IMR-90 (cell line): ENCODE results near the gene DPYSL3. TPM values are rescaled to one million over a fixed set of nuclear protein-coding genes. Genes with fewer than 3 reads are reported as not detected.

Experiments used
- ATAC-seq: fragments of 200-7000 bp; cut with Tn5 transposase; 2 replicates; pipeline ENCODE4 v1.9.1; 2020; ENCODE audit warnings: low read depth, mild to moderate bottlenecking, moderate library complexity
- BruUV-seq: library from RNA; stranded (reverse); fragments of 400-500 nt; replicated peaks from 2 replicates; lab custom pipeline; 2021; lab: Mats Ljungman, UMichigan
- CTCF ChIA-PET: fragments of 300-600 bp; formaldehyde crosslinking; extraction: SDS; loops from one replicate; lab custom pipeline; 2021; ENCODE audit warnings: antibody characterized with exemption; lab: Yijun Ruan, JAX
- POLR2A ChIA-PET: fragments of 300-600 bp; sonication (Branson Sonifier 250); formaldehyde crosslinking; loops from one replicate; lab custom pipeline; 2022; ENCODE audit warnings: antibody characterized with exemption; ENCODE audit not compliant: unreplicated experiment; lab: Charles Lee
- DNase-seq: peaks from one replicate; pipeline ENCODE4 v3.0.0; 2013
- H2AFZ ChIP-seq: replicated peaks from 2 replicates; pipeline ENCODE3; 2013; ENCODE audit warnings: low read length, mild to moderate bottlenecking; ENCODE audit not compliant: poor library complexity
- H2AK5ac ChIP-seq: 2 replicates; pipeline ENCODE4 v1.6.1; 2013; ENCODE audit warnings: low read depth, low read length, inconsistent platforms
- H2AK9ac ChIP-seq: replicated peaks from 2 replicates; pipeline ENCODE3; 2013; ENCODE audit warnings: mild to moderate bottlenecking, low read depth, low read length, moderate library complexity; ENCODE audit not compliant: poor library complexity
- H2BK120ac ChIP-seq: 2 replicates; pipeline ENCODE4 v1.6.1; 2013; ENCODE audit warnings: low read depth, low read length, inconsistent platforms
- H2BK15ac ChIP-seq: 3 replicates; pipeline ENCODE4 v1.6.1; 2013; ENCODE audit warnings: low read depth, low read length, inconsistent platforms
- H2BK20ac ChIP-seq: 2 replicates; pipeline ENCODE4 v1.6.1; 2013; ENCODE audit warnings: low read depth, mild to moderate bottlenecking, inconsistent platforms, low read length, moderate library complexity
- H2BK5ac ChIP-seq: 2 replicates; pipeline ENCODE4 v1.6.1; 2013; ENCODE audit warnings: mild to moderate bottlenecking, low read depth, low read length, inconsistent platforms; ENCODE audit not compliant: poor library complexity, severe bottlenecking
- H3K14ac ChIP-seq: replicated peaks from 2 replicates; pipeline ENCODE4 v1.6.1; 2013; ENCODE audit warnings: low read depth, low read length, inconsistent platforms
- H3K18ac ChIP-seq: 2 replicates; pipeline ENCODE4 v1.6.1; 2013; ENCODE audit warnings: low read depth, low read length, control low read depth
- H3K23ac ChIP-seq: 2 replicates; pipeline ENCODE4 v1.6.1; 2013; ENCODE audit warnings: low read depth, low read length, inconsistent platforms
- H3K27ac ChIP-seq: 2 replicates; pipeline ENCODE4 v1.5.1; 2013; ENCODE audit warnings: mild to moderate bottlenecking, control low read depth, low read length; ENCODE audit not compliant: insufficient read depth
- H3K27me3 ChIP-seq: 2 replicates; pipeline ENCODE4 v1.6.1; 2013; ENCODE audit warnings: low read length; ENCODE audit not compliant: control insufficient read depth, insufficient read depth
- H3K36me3 ChIP-seq: 2 replicates; pipeline ENCODE4 v1.6.1; 2013; ENCODE audit warnings: low read length, mixed read lengths; ENCODE audit not compliant: control insufficient read depth, insufficient read depth
- H3K4ac ChIP-seq: 2 replicates; pipeline ENCODE4 v1.6.1; 2013; ENCODE audit warnings: low read depth, low read length, inconsistent platforms
- H3K4me1 ChIP-seq: 2 replicates; pipeline ENCODE4 v1.6.1; 2013; ENCODE audit warnings: low read length, mixed read lengths; ENCODE audit not compliant: control insufficient read depth, insufficient read depth
- H3K4me2 ChIP-seq: 2 replicates; pipeline ENCODE4 v1.6.1; 2013; ENCODE audit warnings: low read depth, mild to moderate bottlenecking, control low read depth, low read length, moderate library complexity
- H3K4me3 ChIP-seq: 2 replicates; pipeline ENCODE4 v1.5.1; 2013; ENCODE audit warnings: low read depth, mild to moderate bottlenecking, control low read depth, low read length, moderate library complexity; ENCODE audit not compliant: insufficient read depth
- H3K56ac ChIP-seq: 2 replicates; pipeline ENCODE4 v1.6.1; 2013; ENCODE audit warnings: low read length, inconsistent platforms; ENCODE audit not compliant: insufficient read depth; ENCODE audit errors: extremely low read depth
- H3K79me1 ChIP-seq, 2 experiments: 2 replicates each; pipeline ENCODE4 v1.6.1; 2013; ENCODE audit warnings: low read length in 2 of 2, inconsistent platforms in 1 of 2, low read depth in 1 of 2
- H3K9ac ChIP-seq: 2 replicates; pipeline ENCODE4 v1.6.1; 2013; ENCODE audit warnings: low read depth, low read length, control low read depth
- H3K9me1 ChIP-seq: 2 replicates; pipeline ENCODE4 v1.6.1; 2013; ENCODE audit warnings: low read length, inconsistent platforms; ENCODE audit not compliant: insufficient read depth
- H3K9me3 ChIP-seq: 2 replicates; pipeline ENCODE4 v1.6.1; 2013; ENCODE audit warnings: low read length; ENCODE audit not compliant: control insufficient read depth, insufficient read depth
- H4K20me1 ChIP-seq: 2 replicates; pipeline ENCODE4 v1.6.1; 2013; ENCODE audit warnings: low read length, inconsistent platforms; ENCODE audit not compliant: insufficient read depth
- H4K5ac ChIP-seq: 2 replicates; pipeline ENCODE4 v1.6.1; 2013; ENCODE audit warnings: mild to moderate bottlenecking, low read depth, low read length, control low read depth
- H4K8ac ChIP-seq, 2 experiments: 2 replicates each; pipeline ENCODE4 v1.6.1; 2013; ENCODE audit warnings: low read depth in 2 of 2, low read length in 2 of 2, control low read depth in 1 of 2, inconsistent platforms in 1 of 2
- H4K91ac ChIP-seq: 2 replicates; pipeline ENCODE4 v1.6.1; 2013; ENCODE audit warnings: low read depth, low read length, inconsistent platforms; ENCODE audit not compliant: insufficient read depth
- BHLHE40 ChIP-seq: fragments of 150-350 bp; IDR thresholded peaks from 2 replicates; pipeline ENCODE4 v1.6.1; 2016; ENCODE audit warnings: mild to moderate bottlenecking, low read depth, low read length
- CEBPB ChIP-seq: IDR thresholded peaks from 2 replicates; pipeline ENCODE4 v1.6.1; 2012; ENCODE audit warnings: low read depth, low read length, improper control_type of control experiment
- CHD1 ChIP-seq: IDR thresholded peaks from 2 replicates; pipeline ENCODE4 v1.6.1; 2012; ENCODE audit warnings: low read depth, low read length, improper control_type of control experiment
- FOS ChIP-seq: fragments of 150-350 bp; IDR thresholded peaks from 2 replicates; pipeline ENCODE4 v1.6.1; 2016; ENCODE audit warnings: low read depth, low read length
- MAFK ChIP-seq: IDR thresholded peaks from 2 replicates; pipeline ENCODE4 v1.6.1; 2012; ENCODE audit warnings: low read depth, low read length, improper control_type of control experiment
- MAZ ChIP-seq: IDR thresholded peaks from 2 replicates; pipeline ENCODE4 v1.6.1; 2012; ENCODE audit warnings: low read depth, mild to moderate bottlenecking, low read length, improper control_type of control experiment, moderate library complexity, borderline replicate concordance
- MXI1 ChIP-seq: IDR thresholded peaks from 2 replicates; pipeline ENCODE4 v1.6.1; 2012; ENCODE audit warnings: low read depth, mild to moderate bottlenecking, low read length, moderate library complexity, borderline replicate concordance
- NFE2L2 ChIP-seq: fragments of 150-350 bp; IDR thresholded peaks from 2 replicates; pipeline ENCODE4 v1.6.1; 2016; ENCODE audit warnings: low read depth, mild to moderate bottlenecking, low read length
- POLR2A ChIP-seq: IDR thresholded peaks from 2 replicates; pipeline ENCODE4 v1.6.1; 2012; ENCODE audit warnings: mild to moderate bottlenecking, low read depth, low read length
- RAD21 ChIP-seq: IDR thresholded peaks from 2 replicates; pipeline ENCODE4 v1.6.1; 2012; ENCODE audit warnings: low read length, improper control_type of control experiment
- RCOR1 ChIP-seq: IDR thresholded peaks from 2 replicates; pipeline ENCODE4 v1.6.1; 2012; ENCODE audit warnings: mild to moderate bottlenecking, low read length, improper control_type of control experiment; ENCODE audit not compliant: insufficient replicate concordance
- RFX5 ChIP-seq: IDR thresholded peaks from 2 replicates; pipeline ENCODE4 v1.8.0; 2012; ENCODE audit warnings: low read depth, mild to moderate bottlenecking, low read length, moderate library complexity
- SMC3 ChIP-seq: fragments of 150-350 bp; IDR thresholded peaks from 2 replicates; pipeline ENCODE4 v1.6.1; 2016; ENCODE audit warnings: low read depth, mild to moderate bottlenecking, antibody characterized with exemption, low read length, moderate library complexity
- dilution Hi-C: fragments of 300-500 bp; cut with HindIII; formaldehyde crosslinking; loops from one replicate; pipeline ENCODE4 v1.14.3; 2018; ENCODE audit warnings: low sequenced_read_pairs; ENCODE audit not compliant: unreplicated experiment
- in situ Hi-C: fragments of 300-500 bp; cut with MboI; formaldehyde crosslinking; loops from 3 replicates; pipeline ENCODE4 v1.14.3; 2019; ENCODE audit warnings: low sequenced_read_pairs, inconsistent platforms, mixed read lengths
- intact Hi-C: fragments of 100-400 bp; cut with micrococcal nuclease; formaldehyde crosslinking; loops from 2 replicates; pipeline ENCODE4 v1.10.0; 2022
- polyA plus RNA-seq, 3 experiments: library from polyadenylated mRNA; depleted of rRNA; stranded (reverse); fragments of >200 nt; gene quantifications; 2 replicates each; pipeline ENCODE4 v1.2.3, GENCODE V29; 2012; ENCODE audit warnings: low replicate concordance in 1 of 3
- total RNA-seq: library from RNA; depleted of rRNA; stranded (reverse); fragments of >200 nt; gene quantifications from 2 replicates; pipeline ENCODE4 v1.2.3, GENCODE V29; 2012
- TF ChIP-seq, protein P1 (sequence below): fragments of 150-350 bp; IDR thresholded peaks from 2 replicates; pipeline ENCODE4 v1.6.1; 2016; ENCODE audit warnings: low read depth, mild to moderate bottlenecking, low read length, moderate library complexity, borderline replicate concordance
- TF ChIP-seq, protein P2 (sequence below): fragments of 150-350 bp; IDR thresholded peaks from 2 replicates; pipeline ENCODE4 v1.6.1; 2017; ENCODE audit warnings: mild to moderate bottlenecking, antibody characterized with exemption, low read length, low read depth
- TF ChIP-seq, protein P3 (sequence below): conservative IDR thresholded peaks from 2 replicates; pipeline ENCODE4 v1.5.1; 2012; ENCODE audit warnings: mild to moderate bottlenecking, low read depth, low read length, improper control_type of control experiment

The DPYSL3 gene
- total and polyA plus RNA-seq, 2 of the 4 experiments (the other 2 are of a cell fraction), result 50.2 to 60.9 TPM

GRCh38 chr5:147479444-147479843, 30.4 kb downstream of the DPYSL3 start:
- intact Hi-C loops (no loop called here), dilution Hi-C loops (no loop called here), in situ Hi-C loops (no loop called here)
- Histone ChIP-seq H4K91ac (no peak overlapping the region), H3K27me3 (no peaks in the 10 kb centered on the region), H3K9me3 (no peaks in the 10 kb centered on the region), H3K4me1 (peaks cover 12% of the 10 kb centered on the region), H2BK5ac (no peak overlapping the region), H2AK5ac (no peak overlapping the region), H3K79me1 (peaks cover 30 to 51% of the 10 kb centered on the region in 2 experiments; a peak in 3 of 4 replicates), H3K14ac (no peak overlapping the region), H2AFZ (no peak overlapping the region), H4K8ac (no peak overlapping the region), H3K56ac (no peak overlapping the region), H3K9ac (no peak overlapping the region), H3K27ac (no peak overlapping the region), H3K23ac (no peak overlapping the region), H3K18ac (no peak overlapping the region), H4K5ac (no peak overlapping the region), H4K20me1 (0 out of 2 replicates have a peak, but pooled peaks cover 4% of the 10 kb centered on the region), H2BK120ac (no peak overlapping the region), H2AK9ac (no peak overlapping the region), H3K36me3 (no peaks in the 10 kb centered on the region), H3K4me3 (no peak overlapping the region), H3K4ac (no peak overlapping the region), H2BK15ac (no peak overlapping the region), H3K9me1 (peaks cover 7% of the 10 kb centered on the region), H3K4me2 (no peak overlapping the region), H2BK20ac (no peak overlapping the region)
- TF ChIP-seq MXI1, result no peak
- TF ChIP-seq RCOR1, result no peak
- TF ChIP-seq, protein P1, sequence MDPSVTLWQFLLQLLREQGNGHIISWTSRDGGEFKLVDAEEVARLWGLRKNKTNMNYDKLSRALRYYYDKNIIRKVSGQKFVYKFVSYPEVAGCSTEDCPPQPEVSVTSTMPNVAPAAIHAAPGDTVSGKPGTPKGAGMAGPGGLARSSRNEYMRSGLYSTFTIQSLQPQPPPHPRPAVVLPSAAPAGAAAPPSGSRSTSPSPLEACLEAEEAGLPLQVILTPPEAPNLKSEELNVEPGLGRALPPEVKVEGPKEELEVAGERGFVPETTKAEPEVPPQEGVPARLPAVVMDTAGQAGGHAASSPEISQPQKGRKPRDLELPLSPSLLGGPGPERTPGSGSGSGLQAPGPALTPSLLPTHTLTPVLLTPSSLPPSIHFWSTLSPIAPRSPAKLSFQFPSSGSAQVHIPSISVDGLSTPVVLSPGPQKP, result no peak
- TF ChIP-seq BHLHE40, result no peak
- no peak for TF ChIP-seq CHD1
- TF ChIP-seq MAZ, result no peak
- TF ChIP-seq RFX5, result no peak
- TF ChIP-seq POLR2A, result no peak
- TF ChIP-seq, protein P2, sequence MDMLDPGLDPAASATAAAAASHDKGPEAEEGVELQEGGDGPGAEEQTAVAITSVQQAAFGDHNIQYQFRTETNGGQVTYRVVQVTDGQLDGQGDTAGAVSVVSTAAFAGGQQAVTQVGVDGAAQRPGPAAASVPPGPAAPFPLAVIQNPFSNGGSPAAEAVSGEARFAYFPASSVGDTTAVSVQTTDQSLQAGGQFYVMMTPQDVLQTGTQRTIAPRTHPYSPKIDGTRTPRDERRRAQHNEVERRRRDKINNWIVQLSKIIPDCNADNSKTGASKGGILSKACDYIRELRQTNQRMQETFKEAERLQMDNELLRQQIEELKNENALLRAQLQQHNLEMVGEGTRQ, result no peak
- no peak for TF ChIP-seq MAFK
- TF ChIP-seq RAD21, result no peak
- TF ChIP-seq NFE2L2, result no peak
- TF ChIP-seq, protein P3, sequence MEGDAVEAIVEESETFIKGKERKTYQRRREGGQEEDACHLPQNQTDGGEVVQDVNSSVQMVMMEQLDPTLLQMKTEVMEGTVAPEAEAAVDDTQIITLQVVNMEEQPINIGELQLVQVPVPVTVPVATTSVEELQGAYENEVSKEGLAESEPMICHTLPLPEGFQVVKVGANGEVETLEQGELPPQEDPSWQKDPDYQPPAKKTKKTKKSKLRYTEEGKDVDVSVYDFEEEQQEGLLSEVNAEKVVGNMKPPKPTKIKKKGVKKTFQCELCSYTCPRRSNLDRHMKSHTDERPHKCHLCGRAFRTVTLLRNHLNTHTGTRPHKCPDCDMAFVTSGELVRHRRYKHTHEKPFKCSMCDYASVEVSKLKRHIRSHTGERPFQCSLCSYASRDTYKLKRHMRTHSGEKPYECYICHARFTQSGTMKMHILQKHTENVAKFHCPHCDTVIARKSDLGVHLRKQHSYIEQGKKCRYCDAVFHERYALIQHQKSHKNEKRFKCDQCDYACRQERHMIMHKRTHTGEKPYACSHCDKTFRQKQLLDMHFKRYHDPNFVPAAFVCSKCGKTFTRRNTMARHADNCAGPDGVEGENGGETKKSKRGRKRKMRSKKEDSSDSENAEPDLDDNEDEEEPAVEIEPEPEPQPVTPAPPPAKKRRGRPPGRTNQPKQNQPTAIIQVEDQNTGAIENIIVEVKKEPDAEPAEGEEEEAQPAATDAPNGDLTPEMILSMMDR, result no peak
- TF ChIP-seq FOS, result no peak
- no peak for TF ChIP-seq SMC3
- TF ChIP-seq CEBPB, result no peak
- no peak for ATAC-seq
- ChIA-PET POLR2A (no interaction called here), CTCF (no interaction called here)
- no TSS peak for BruUV-seq
- no peak for DNase-seq
